NOMO-1 (cell line): ENCODE data around the gene CDCP1.
A peak's percentile ranks its signal among the peaks of the same experiment; 100 is the strongest.
"Not testable (repeated sequence)": the region's sequence is repeated elsewhere in the genome, so short reads cannot be mapped to it uniquely, and the experiment has no call there.

Experiments
- DNase-seq, 2 experiments: peaks; one replicate each; lab custom pipeline; 2025; ENCODE audit not compliant: unreplicated experiment in 2 of 2; lab: John Stamatoyannopoulos, UW

Gene CDCP1

GRCh38 chr3:45174234-45174633 lies 28.1 kb upstream of the CDCP1 start:
- no peak for DNase-seq

GRCh38 chr3:45173776-45174175 lies 27.6 kb upstream of the CDCP1 start:
- DNase-seq, result no peak

- DNase-seq, result no peak
Observed at GRCh38 chr3:45171283-45171682, 25.1 kb upstream of the CDCP1 start.

- no peak for DNase-seq
Observed at GRCh38 chr3:45170096-45170495, 23.9 kb upstream of the CDCP1 start.

- DNase-seq, result no peak
Observed at GRCh38 chr3:45169125-45169904, 23.1 kb upstream of the CDCP1 start.

GRCh38 chr3:45168451-45168850 lies 22.3 kb upstream of the CDCP1 start:
- no peak for DNase-seq

- DNase-seq, result peak; percentile 93 to 96
Observed at GRCh38 chr3:45167011-45167911, 21.1 kb upstream of the CDCP1 start.

- no peak for DNase-seq
Observed at GRCh38 chr3:45166321-45166879, 20.2 kb upstream of the CDCP1 start.

GRCh38 chr3:45165497-45166283 lies 19.5 kb upstream of the CDCP1 start:
- DNase-seq, result no peak

GRCh38 chr3:45164056-45164455 lies 17.9 kb upstream of the CDCP1 start:
- DNase-seq, result no peak

GRCh38 chr3:45163481-45163880 lies 17.3 kb upstream of the CDCP1 start:
- peak; percentile 78 to 91 for DNase-seq

GRCh38 chr3:45154641-45155147 lies 8.5 kb upstream of the CDCP1 start:
- no peak for DNase-seq

GRCh38 chr3:45153658-45154437 lies 7.7 kb upstream of the CDCP1 start:
- DNase-seq, result no peak

- no peak for DNase-seq
Observed at GRCh38 chr3:45152307-45152706, 6.1 kb upstream of the CDCP1 start.

- DNase-seq, result no peak
Observed at GRCh38 chr3:45151100-45151499, 4.9 kb upstream of the CDCP1 start.

GRCh38 chr3:45148921-45149320 lies 2.7 kb upstream of the CDCP1 start:
- DNase-seq, result no peak

GRCh38 chr3:45145223-45145622 lies 955 bp downstream of the CDCP1 start:
- DNase-seq, result no peak

- peak in 1 of 2 experiments; percentile 59 for DNase-seq
Observed at GRCh38 chr3:45143673-45144671, 2.2 kb downstream of the CDCP1 start.

- DNase-seq, result not testable (repeated sequence)
Observed at GRCh38 chr3:45140770-45141155, 5.4 kb downstream of the CDCP1 start.
